ENCODE data around the gene LMX1A. TPM values are rescaled to one million over a fixed set of nuclear protein-coding genes. Genes with fewer than 3 reads are reported as not detected.

LMX1A gene
- total RNA-seq, result not detected in 2 replicates

DNA sequence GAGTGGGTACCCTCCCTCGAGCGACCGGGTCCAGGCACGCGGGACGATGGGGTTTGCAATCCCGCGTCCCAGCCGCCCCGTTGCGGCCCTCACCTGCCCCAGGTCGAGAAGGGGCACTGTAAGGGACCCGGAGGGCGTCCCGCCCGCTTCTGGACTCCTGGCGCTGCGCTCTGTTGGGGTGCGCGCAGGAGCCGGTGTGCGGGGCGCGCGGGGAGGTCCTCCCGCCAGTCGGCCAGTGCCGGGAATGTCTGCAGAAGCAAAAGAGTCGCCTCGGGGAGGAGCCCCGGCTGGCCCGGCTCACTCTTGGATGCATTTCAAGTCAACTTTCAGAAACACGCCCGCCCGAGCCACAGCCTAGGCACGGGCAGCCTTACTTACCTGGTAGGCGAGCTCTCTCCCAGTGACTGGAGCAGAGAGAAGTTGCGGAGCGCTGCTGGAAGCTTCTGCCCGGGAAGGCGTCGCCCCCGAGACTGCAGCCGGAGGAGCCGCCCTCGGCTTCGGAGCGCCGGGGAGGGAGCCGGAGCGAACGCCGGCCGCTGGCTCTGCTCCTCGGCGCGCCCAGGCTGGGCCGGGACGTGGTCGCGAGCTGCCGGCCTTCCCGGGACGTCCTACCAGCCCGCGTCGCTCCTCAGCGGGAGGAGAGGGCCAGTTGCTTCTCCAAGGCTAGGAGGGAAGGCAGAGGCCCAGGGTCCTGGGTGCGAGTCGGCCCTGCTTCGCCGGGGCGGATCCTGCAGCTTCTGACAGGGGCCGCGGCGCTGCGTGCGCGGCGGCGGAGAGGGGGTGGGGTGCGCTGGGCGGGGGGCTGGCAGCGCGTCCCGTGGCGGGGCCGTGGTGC, at the start of gene LMX1A:
Gene LMX1A, minus strand, starts transcription at position 739 of the 835 bp plus-strand sequence. CDS start 1,156 bp downstream, outside the sequence.

Other genes with a start within 250 kb of the LMX1A start
- gene RXRG, start 88.4 kb upstream of the LMX1A start, total RNA-seq, result not detected in 2 replicates
- not detected in 2 replicates for gene LRRC52, start 187.3 kb upstream of the LMX1A start, total RNA-seq

All from dermis lymphatic vessel endothelial cell (primary cell).